EL (cell line): ENCODE results near the gene PACRG.

ENCODE experiments used
- DNase-seq: peaks from one replicate; pipeline ENCODE4 v3.0.0-alpha.2; 2016

The PACRG gene

GRCh38 chr6:163023700-163024099 lies 295.9 kb downstream of the PACRG start:
- no peak for DNase-seq

- DNase-seq = no peak
Measured at GRCh38 chr6:163026893-163027292, 299.1 kb downstream of the PACRG start.

GRCh38 chr6:163030980-163031379 lies 303.2 kb downstream of the PACRG start:
- DNase-seq = no peak

- DNase-seq = no peak
Measured at GRCh38 chr6:163031931-163032330, 304.2 kb downstream of the PACRG start.

GRCh38 chr6:163036160-163036645 lies 308.4 kb downstream of the PACRG start:
- no peak for DNase-seq

- DNase-seq = no peak
Measured at GRCh38 chr6:163038317-163038716, 310.5 kb downstream of the PACRG start.

GRCh38 chr6:163048345-163048744 lies 320.6 kb downstream of the PACRG start:
- DNase-seq = no peak

GRCh38 chr6:163053667-163054344 lies 326.0 kb downstream of the PACRG start:
- DNase-seq = no peak

- no peak for DNase-seq
Measured at GRCh38 chr6:163054641-163055040, 326.9 kb downstream of the PACRG start.

GRCh38 chr6:163057260-163057659 lies 329.5 kb downstream of the PACRG start:
- no peak for DNase-seq

GRCh38 chr6:163062790-163063189 lies 335.0 kb downstream of the PACRG start:
- no peak for DNase-seq

GRCh38 chr6:163063561-163063960 lies 335.8 kb downstream of the PACRG start:
- DNase-seq = no peak

GRCh38 chr6:163064397-163064796 lies 336.6 kb downstream of the PACRG start:
- DNase-seq = no peak

- no peak for DNase-seq
Measured at GRCh38 chr6:163066200-163066599, 338.4 kb downstream of the PACRG start.

- no peak for DNase-seq
Measured at GRCh38 chr6:163077134-163077533, 349.4 kb downstream of the PACRG start.

GRCh38 chr6:163078712-163079111 lies 350.9 kb downstream of the PACRG start:
- no peak for DNase-seq

GRCh38 chr6:163080228-163080627 lies 352.5 kb downstream of the PACRG start:
- DNase-seq = no peak

- DNase-seq = no peak
Measured at GRCh38 chr6:163083141-163083540, 355.4 kb downstream of the PACRG start.

- DNase-seq = no peak
Measured at GRCh38 chr6:163085426-163085825, 357.7 kb downstream of the PACRG start.

GRCh38 chr6:163085861-163086623 lies 358.3 kb downstream of the PACRG start:
- DNase-seq = no peak

- no peak for DNase-seq
Measured at GRCh38 chr6:163086624-163086920, 358.8 kb downstream of the PACRG start.

- DNase-seq = no peak
Measured at GRCh38 chr6:163087981-163088380, 360.2 kb downstream of the PACRG start.

- DNase-seq = no peak
Measured at GRCh38 chr6:163092876-163093275, 365.1 kb downstream of the PACRG start.

GRCh38 chr6:163094881-163095280 lies 367.1 kb downstream of the PACRG start:
- DNase-seq = no peak

- no peak for DNase-seq
Measured at GRCh38 chr6:163095401-163095800, 367.6 kb downstream of the PACRG start.
